GM18519 (cell line): ENCODE measurements around the gene NHS.

Source experiments
- ATAC-seq: cut with Tn5 transposase; IDR thresholded peaks from one replicate; pipeline ENCODE4 v1.9.1; 2021; ENCODE audit warnings: mild to moderate bottlenecking, moderate library complexity; ENCODE audit not compliant: unreplicated experiment, low FRiP score

NHS gene

DNA sequence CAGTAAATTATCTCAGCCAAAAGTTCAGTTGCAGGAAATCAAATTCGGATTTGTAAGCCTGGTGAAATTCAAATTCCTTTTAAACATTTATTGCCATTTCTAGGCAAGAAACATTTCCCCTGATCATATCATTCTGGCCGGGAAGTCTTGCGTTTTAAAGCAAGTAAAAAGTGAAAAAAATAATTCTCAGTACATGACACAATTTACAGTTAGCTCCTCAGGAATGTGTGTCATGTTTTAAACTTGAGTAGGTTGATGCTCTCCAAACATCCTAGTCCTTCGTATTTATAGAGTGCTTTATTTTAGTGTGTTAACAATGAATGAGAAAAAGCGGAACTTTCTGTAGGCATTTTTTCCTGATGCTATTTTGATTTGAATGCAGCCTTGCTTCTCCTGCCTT lies 204.0 kb downstream of the NHS start:
- no peak for ATAC-seq

DNA sequence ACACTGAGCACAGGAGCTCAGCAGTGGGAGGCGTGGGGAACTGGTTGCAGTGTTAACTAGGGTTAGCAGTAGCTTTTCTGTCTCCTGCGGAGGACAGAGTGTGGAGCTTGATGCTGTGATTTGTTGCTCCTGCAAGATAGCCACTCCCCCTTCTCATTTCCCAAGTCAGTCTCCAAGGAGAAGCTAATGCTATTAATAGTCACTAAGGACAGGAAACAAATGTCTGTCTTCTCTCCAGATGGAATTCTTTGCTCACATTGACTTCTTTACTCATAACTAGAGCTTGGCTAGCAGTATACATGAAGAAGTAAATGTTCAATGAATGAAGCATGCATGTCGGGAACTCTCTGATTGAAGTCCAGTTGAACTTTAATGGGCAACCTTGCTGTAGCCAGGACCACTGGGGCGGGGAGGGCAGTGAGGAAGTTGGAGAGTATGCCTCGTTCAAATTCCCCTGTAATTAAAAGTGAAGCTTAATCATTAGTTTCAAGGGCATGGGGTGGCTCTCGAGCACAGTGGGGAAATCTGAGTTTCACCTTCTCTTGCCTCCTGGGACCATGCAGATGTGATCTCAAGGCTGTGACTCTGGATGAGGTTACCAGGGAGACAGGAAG lies 205.6 kb downstream of the NHS start:
- no peak for ATAC-seq

DNA sequence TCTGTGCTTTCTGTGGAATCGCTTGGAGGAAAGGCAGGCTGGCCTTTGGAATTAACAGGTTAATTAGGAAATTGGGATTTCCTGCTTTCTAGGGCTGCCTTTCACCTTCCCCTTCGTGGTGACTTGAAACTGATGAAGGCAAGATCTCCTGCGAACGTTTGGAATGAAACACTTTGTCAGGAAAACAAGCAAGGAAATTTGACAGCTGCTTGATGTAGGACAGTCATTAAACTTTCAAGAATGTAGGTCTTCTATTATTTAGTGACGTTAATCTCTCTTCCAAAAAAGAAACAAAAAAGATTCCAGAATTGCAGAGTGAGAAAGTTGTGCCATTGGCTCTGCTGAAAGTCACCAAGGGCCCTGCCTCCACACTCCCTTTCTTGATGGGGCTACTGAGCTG lies 206.6 kb downstream of the NHS start:
- no peak for ATAC-seq

DNA sequence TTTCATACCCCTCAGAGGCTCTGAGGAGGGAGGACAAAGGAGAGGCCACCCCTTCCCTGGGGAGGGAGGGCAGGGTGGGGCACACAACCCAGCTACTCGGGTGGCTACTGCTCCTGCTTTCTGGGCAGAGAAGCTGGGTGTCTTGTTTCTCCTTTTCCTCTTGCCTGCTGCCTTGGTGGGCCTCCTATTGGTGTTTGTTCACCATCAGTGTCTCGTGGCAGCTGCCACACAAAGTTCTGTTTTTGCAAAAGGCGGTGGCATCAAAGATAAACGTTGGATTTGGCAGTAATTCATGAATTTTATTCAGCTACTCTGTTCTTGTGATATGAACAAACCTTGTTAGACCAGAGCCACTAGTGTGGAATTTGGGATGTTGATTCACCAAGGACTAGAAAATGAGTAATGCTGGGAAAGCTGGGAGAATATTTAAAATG lies 209.3 kb downstream of the NHS start:
- ATAC-seq, result no peak

DNA sequence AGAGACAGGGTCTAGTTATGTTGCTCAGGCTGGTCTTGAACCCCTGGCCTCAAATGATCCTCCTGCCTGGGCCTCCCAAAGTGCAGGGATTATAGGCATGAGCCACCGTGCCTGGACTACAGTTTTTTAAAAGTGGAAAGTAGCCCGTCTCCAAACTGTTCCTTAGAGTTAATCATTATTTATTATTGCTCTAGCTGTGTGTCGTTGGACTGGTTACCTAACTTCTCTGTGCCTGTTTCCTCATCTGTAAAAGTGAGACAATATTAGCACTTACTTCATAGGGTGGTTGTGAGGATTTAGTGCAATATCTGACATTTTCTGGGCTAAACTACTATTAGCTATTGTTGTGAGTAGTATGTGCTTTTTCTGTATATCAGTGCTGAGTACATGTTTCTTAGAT lies 210.0 kb downstream of the NHS start:
- ATAC-seq, result no peak

DNA sequence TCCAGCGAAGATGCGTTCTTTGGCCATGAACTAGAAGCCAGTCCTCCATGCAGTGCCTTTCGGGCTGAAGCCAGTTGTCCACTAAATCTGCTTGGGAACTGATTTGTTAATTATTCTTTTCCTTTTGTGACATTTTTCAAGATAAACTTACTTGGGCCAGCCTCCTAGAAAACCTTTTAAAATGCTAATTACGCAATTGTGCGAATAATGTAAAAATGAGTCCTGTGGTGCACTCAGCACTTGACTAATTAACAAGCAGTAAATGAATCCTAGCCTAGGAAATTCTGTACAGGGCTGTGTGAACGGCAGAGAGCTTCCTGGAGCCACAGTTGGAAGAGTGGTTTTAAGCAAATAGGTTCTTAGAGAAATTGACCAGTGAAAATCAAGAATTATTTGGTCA lies 212.4 kb downstream of the NHS start:
- ATAC-seq, result no peak

DNA sequence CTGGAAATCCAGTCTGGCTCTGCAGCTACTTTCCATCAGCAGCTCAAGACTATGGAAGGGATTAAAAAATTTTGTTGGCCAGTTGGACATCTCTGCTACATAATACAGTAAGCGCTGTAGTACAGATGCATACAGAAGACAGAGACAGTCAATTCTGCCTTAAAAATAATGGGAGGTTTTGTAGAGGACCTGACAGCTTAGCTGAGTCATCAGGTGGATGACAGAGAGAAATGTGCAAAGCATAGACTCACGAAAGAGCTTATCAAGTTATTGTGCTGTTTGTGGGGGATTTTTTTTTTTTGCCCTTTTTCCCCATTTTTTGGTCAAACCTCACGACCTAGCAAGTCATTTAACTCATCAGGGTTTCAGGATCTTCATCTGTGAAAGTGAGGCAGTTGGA lies 213.3 kb downstream of the NHS start:
- ATAC-seq, result no peak

DNA sequence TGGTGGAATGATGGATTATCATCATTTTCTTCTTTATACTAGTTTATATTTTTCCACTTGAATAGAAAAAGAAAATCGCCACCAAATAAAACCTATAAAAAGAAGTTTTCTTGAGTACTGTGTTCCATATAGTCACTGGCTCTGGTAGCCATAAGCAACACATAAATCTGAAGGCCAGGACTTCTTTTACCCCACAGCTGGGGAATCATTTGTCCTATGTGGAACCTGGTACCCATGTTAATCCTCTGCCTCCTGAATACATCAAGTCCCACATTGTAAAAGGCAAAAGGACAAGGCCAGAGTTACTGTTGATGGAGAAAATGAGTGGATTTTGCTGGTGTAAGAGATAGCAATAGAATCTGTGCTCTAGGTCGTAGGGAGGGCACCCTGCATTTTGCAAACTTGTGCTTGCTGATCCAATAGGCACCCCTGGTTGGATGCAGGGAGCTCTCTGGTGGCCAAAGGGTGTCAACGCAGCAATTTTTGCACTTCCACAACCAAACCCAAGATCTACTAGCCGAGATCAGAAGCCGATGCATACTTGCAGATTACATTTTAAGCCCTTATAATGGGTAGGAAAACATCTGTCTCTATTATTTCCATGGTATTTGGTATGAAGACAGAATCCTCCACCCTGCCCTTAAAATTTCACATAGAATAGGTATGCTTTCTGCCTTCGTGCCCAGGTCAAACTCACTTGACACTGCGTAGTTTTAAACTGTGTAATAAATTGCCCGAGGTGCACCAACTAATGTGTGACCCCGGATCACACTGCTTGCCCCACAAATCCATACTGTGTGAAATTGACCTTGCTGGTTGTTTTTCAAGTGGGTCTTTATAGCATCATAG lies 216.1 kb downstream of the NHS start:
- peak; percentile 56 for ATAC-seq

DNA sequence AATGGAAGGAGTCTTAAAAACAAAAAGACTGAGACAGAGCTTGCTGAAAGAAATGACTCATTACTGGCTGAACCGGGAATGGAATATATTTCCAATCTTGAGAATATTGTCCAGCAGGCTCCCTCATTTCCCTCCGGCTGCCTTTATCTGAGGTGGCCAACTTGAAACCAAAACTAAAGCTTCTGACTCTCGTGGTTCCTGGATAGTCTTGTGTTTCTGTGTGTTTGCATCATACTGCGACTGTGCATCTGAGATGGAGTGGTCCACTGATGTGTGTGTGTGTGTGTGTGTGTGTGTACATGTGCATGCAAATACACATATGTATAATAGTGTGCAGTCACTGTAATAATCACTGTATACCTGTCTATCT lies 216.7 kb downstream of the NHS start:
- no peak for ATAC-seq

DNA sequence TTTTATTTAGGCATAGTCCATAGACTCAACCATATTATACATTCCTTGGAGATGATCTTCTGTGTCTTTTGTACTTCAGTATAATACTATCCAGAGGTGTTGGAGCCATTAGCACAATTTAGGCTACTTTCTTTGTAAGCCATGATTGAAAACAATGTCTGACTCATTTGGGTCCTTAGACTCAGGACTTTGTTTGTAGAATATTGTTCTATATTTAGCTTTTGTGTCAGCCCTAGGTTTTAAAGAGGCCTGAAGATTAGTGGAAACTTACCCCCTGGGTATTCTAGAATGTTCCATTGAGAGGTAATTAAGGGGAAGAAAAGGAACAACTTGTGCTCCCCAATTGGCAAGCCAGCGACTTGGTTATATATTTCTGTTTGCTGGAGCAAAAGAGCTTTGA lies 217.1 kb downstream of the NHS start:
- ATAC-seq, result no peak

DNA sequence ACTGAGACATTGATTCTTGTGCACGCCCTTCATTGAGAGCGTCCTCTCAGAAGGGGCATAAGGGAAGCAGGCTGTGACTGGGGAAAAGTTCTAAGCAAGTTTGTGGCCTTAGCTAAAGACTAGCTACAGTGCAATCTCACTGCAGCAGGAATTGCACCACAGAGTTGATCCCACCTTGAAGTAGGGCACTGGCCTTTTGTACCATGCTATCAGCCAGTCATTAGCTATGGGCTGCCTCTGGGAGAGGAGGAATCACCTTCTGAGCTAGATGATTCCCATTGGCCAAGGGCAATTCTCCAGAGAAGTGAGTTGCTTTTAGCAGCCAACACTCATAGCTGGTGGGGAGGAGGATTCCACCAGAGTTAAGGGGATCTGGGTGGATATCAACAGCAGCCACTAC lies 219.7 kb downstream of the NHS start:
- ATAC-seq, result no peak

DNA sequence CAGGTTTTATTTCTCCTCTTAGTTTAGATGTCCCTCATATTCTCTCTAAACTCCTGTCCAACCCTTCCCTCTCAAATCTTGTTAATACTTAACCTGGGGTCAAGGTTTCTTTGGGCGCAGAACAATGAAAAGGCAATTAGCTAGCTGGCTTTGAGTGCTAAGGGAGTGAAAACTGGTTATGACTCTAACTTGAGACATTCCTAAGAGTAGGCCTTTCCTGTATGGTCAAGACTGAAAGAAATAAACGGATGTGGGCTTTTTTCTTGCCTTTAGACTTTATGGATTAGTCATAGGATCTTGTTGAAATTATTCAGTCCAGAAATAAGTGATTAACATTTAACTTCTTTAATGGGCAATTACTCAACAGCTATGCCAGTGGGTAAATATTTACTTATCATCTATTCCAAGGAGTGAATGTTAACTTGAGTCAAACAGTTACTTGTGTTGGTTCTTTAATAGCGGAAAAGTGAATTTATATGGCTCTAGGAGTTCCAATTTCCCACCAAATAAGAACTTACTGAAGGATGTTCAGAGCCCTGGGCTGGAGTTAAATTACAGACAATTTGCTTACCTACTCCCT lies 220.5 kb downstream of the NHS start:
- no peak for ATAC-seq

DNA sequence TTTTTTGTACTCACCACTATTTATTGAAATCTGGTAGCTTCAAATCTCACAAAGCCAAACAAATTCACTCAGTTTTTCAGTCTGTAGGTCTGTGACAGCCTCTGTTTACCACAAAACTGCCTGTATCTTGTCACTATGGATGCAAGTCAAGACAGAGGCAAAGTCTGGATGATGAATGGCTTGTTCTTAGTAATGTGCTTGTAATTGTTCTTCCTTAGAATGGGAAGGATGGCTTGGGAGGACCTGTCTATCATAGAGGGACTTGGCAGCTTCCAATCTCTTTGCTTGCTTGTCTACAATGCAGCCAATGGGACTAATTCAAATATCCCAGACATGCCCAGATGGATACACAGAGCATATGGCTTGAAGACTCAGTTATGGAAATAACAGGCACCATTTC lies 221.1 kb downstream of the NHS start:
- no peak for ATAC-seq

DNA sequence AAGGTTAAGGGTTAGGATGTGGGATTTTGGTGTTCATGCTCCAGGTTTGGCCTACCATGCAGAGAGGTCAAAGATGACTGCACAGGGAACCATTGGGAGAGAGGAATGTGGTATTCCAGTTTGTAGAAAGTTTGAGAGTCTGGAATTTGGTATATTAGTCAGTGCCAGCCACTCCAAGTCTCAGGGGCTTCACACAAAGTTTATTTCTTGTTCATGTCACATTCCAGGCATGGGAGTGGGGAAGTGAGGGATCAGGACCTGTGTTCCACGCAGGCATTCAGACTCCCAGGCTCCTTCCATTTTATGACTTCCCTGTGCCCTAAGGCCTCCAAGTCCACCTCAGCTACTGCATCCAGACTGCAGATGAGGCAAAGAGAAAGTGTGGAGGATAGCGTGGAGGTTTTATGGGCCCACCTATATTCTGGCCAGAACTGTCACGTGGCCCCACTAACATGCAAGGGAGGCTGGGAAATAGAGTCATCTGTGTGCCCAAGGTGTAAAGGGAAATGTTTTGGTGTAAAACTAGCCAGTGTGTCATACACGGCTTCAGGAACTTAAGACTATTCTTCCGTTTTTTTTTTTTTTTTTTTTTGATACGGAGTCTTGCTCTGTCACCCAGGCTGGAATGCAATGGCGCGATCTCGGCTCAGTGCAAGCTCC lies 221.7 kb downstream of the NHS start:
- no peak for ATAC-seq

DNA sequence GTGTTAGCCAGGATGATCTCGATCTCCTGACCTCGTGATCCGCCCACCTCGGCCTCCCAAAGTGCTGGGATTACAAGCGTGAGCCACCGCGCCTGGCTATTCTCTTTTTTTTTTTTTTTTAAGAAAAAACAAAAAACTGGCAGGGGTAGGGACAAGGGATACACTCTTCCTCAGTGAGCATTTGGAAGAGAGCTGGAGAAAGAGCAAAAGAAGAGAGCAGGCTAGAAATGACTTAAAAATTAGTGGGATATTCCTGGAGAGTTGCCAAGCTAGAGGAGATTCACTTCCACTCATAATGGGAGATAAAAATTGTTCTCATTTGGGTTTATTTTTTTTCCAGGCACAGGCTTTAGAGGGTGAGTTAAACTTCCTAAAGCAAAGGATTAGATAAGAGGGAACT lies 222.3 kb downstream of the NHS start:
- no peak for ATAC-seq

DNA sequence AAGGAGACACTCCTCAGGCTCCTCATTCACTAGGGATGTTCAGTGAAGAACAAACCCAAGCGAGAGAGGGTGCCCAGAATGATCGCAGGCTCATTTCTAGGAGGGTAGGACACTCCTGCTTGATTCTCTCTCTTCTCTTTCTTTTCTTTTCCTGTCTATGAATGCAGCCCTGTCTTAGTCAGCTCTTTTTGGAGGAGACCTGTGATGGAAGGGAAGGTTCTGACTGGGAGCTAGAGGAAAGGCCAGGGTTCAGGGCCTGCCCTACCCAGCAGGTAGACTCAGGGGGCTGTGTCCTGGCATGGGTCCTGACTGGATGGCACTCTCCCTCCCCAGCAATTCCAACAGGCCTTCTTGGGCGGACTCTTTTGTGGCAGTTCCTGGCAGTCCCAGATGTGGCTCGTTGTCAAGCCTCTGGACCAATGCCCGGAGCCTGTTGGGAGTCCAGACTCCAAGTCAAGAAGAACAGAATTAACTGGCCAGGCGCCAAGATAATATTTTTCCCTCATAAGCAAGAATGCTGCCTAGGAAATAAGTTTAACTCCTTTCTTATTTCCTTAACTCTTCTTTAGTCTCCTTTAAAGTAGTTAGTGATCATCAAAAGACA lies 222.9 kb downstream of the NHS start:
- no peak for ATAC-seq

DNA sequence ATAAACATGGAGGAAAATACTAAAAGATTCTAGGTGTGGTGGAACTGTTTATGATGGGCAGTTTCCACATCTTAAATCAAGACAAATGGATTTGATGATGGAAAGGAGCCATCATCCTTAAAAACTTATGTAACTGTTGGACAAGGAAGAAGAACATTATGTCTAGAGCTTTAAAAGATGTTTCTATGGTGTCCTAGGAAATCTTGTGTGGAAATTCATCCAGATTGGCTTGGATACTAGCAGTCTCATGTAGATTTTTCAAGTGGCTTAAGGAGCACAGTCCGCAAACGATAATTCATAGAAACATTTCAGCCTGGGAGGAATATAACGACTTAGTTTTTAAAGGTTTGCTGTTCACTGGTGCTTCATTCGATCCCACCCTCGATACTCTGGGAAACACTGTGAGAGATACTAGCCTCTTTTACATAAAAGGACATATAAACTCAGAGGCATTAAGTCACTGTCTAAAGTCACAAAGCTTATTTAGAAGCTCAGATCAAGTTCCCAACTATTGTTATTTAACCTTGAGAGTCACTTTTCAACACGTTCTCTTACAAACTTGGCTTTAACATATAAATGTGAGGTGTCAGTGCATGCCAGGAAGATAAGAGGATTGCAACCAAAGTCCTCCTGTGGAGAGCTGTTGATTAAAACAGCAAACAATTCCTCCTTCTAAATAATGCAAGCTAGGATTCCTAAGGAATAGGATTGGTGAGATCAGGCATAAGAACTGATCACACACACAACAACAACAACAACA lies 226.6 kb downstream of the NHS start:
- ATAC-seq, result no peak

DNA sequence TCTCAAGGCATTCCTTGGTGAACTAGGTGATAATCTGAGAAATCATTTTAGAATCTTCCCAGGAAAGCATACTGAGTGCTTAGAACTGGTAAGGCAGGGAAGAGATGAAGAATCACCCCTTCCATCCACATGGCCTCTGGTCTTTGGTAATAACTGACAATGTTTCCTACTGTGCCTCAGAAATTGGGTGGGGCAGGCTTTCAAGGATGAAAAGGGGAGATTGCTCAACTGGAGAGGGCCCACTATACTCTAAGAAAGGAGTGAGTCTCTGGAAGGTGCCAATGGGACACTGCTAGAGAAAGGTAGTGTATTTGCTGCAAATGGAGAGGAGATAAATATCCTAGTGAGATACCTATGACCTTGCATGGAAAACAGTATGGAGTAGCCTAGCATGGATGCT lies 227.2 kb downstream of the NHS start:
- no peak for ATAC-seq

DNA sequence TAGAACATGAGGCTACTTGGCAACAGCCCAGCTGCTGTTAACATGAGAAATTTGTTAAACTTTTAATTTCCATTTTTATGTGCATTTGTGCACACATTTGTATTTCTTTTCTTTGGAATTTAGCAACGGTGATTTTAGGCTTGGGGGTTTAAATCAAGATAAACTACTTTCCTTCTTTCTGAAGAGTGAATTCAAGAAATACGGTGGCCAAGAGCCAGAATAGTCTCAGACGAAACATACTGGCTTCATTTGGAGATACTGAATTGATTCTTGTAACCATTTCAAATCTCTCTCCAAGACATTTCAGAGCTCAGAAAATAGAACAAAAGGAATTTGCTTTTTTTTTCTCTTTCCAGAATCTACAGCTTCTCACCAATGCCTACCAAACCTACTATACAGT lies 228.2 kb downstream of the NHS start:
- no peak for ATAC-seq

DNA sequence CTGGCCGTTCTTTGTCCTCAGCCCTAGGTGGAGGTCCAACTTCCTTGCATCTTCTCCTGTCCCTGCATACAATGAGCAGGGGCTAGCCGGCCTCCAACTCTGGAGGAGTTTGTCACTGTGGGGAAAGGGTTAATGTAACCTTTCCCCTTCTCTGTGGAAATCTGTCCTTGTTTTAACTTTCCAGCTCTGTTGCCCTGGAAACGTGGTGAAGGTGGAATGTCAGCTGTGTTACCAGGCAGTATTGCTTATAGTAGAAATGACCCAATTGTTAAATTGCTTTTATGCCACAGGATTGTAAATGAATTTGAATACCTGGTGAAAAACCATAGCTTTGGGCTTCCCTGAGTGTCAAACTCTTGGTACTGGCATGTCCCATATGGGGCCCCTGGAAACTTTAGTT lies 230.7 kb downstream of the NHS start:
- no peak for ATAC-seq
